Measurements from ENCODE around the gene RHOH. TPM values are rescaled to one million over a fixed set of nuclear protein-coding genes. Genes with fewer than 3 reads are reported as not detected.

The RHOH gene
- polyA plus RNA-seq, 1 donor (not counting 4 experiments of a cell fraction or from before 2014, with no cell fraction given), result 0.04 TPM

GRCh38 chr4:40149960-40150385, 46.9 kb upstream of the RHOH start:
- dilution Hi-C loops (cut with MboI; ENCODE audit: extremely low pct_ligation_motif_present, low sequenced_read_pairs), result no loop called here
- no peak overlapping the region for H3K27ac ChIP-seq (ENCODE audit: control insufficient read depth, insufficient read depth, low read length)
- H2AFZ ChIP-seq (ENCODE audit: control insufficient read depth, low read length), result no peak overlapping the region
- H3K9me1 ChIP-seq (ENCODE audit: control insufficient read depth, extremely low read depth, insufficient read depth, low read length), result no peaks in the 10 kb centered on the region
- peaks cover 0 to 2% of the 10 kb centered on the region in 2 experiments for H3K36me3 ChIP-seq (ENCODE audit: control insufficient read depth in 2 of 2, extremely low read depth in 1 of 2, insufficient read depth in 2 of 2, low read length in 2 of 2)
- H3K9ac ChIP-seq (ENCODE audit: control insufficient read depth, extremely low read depth, insufficient read depth, low read length), result no peak overlapping the region
- H3K4me3 ChIP-seq (ENCODE audit: control insufficient read depth in 2 of 3, extremely low read depth in 1 of 3, insufficient read depth in 2 of 3, low read depth in 1 of 3, low read length in 3 of 3), result no peak overlapping the region
- no peak for TF ChIP-seq EZH2 (IDR thresholded peaks at IDR 0.05; ENCODE audit: low read length)
- TF ChIP-seq CTCF (optimal IDR thresholded peaks at IDR 0.05 in 1 of 3, IDR thresholded peaks at IDR 0.05 in 1 of 3, conservative IDR thresholded peaks at IDR 0.05 in 1 of 3; ENCODE audit: extremely low read depth in 1 of 3, insufficient read depth in 2 of 3, low read length in 3 of 3), result peak; percentile 66 to 82 (median 70)
- no peaks in the 10 kb centered on the region for H4K20me1 ChIP-seq (ENCODE audit: control insufficient read depth, extremely low read depth, insufficient read depth, low read length)
- peaks cover 3% of the 10 kb centered on the region for H3K9me3 ChIP-seq (ENCODE audit: control insufficient read depth, low read depth, low read length)
- H3K27me3 ChIP-seq (ENCODE audit: control insufficient read depth, extremely low read depth, insufficient read depth, low read length), result no peaks in the 10 kb centered on the region
- DNase-seq (ENCODE audit: low read depth, low spot score), result peak; percentile 38
- H3K4me2 ChIP-seq (ENCODE audit: control insufficient read depth, extremely low read depth, insufficient read depth, low read depth, low read length), result no peak overlapping the region
- H3K79me2 ChIP-seq (ENCODE audit: control insufficient read depth, insufficient read depth, low read length), result no peaks in the 10 kb centered on the region
- FAIRE-seq, result peak; percentile 90
- H3K4me1 ChIP-seq (ENCODE audit: control insufficient read depth, extremely low read depth, insufficient read depth, low read length), result no peaks in the 10 kb centered on the region

GRCh38 chr4:40150932-40151331, 45.9 kb upstream of the RHOH start:
- no peak for TF ChIP-seq EZH2 (IDR thresholded peaks at IDR 0.05; ENCODE audit: low read length)
- TF ChIP-seq CTCF (optimal IDR thresholded peaks at IDR 0.05 in 1 of 3, IDR thresholded peaks at IDR 0.05 in 1 of 3, conservative IDR thresholded peaks at IDR 0.05 in 1 of 3; ENCODE audit: extremely low read depth in 1 of 3, insufficient read depth in 2 of 3, low read length in 3 of 3), result no peak
- FAIRE-seq (peak; percentile 5), DNase-seq (ENCODE audit: low read depth, low spot score) (no peak)
- peaks cover 0 to 2% of the 10 kb centered on the region in 2 experiments for H3K36me3 ChIP-seq (ENCODE audit: control insufficient read depth in 2 of 2, extremely low read depth in 1 of 2, insufficient read depth in 2 of 2, low read length in 2 of 2)
- dilution Hi-C loops (cut with MboI; ENCODE audit: extremely low pct_ligation_motif_present, low sequenced_read_pairs), result no loop called here
- H3K79me2 ChIP-seq (ENCODE audit: control insufficient read depth, insufficient read depth, low read length), result no peaks in the 10 kb centered on the region
- H3K27me3 ChIP-seq (ENCODE audit: control insufficient read depth, extremely low read depth, insufficient read depth, low read length), result no peaks in the 10 kb centered on the region
- peaks cover 3% of the 10 kb centered on the region for H3K9me3 ChIP-seq (ENCODE audit: control insufficient read depth, low read depth, low read length)
- H3K9ac ChIP-seq (ENCODE audit: control insufficient read depth, extremely low read depth, insufficient read depth, low read length), result no peak overlapping the region
- no peaks in the 10 kb centered on the region for H4K20me1 ChIP-seq (ENCODE audit: control insufficient read depth, extremely low read depth, insufficient read depth, low read length)
- H3K4me3 ChIP-seq (ENCODE audit: control insufficient read depth in 2 of 3, extremely low read depth in 1 of 3, insufficient read depth in 2 of 3, low read depth in 1 of 3, low read length in 3 of 3), result no peak overlapping the region
- H2AFZ ChIP-seq (ENCODE audit: control insufficient read depth, low read length), result no peak overlapping the region
- H3K4me1 ChIP-seq (ENCODE audit: control insufficient read depth, extremely low read depth, insufficient read depth, low read length), result no peaks in the 10 kb centered on the region
- H3K9me1 ChIP-seq (ENCODE audit: control insufficient read depth, extremely low read depth, insufficient read depth, low read length), result no peaks in the 10 kb centered on the region
- H3K27ac ChIP-seq (ENCODE audit: control insufficient read depth, insufficient read depth, low read length), result no peak overlapping the region
- H3K4me2 ChIP-seq (ENCODE audit: control insufficient read depth, extremely low read depth, insufficient read depth, low read depth, low read length), result no peak overlapping the region

Measured in keratinocyte (primary cell).